Measurements from ENCODE around the gene SLC6A11.

DNA sequence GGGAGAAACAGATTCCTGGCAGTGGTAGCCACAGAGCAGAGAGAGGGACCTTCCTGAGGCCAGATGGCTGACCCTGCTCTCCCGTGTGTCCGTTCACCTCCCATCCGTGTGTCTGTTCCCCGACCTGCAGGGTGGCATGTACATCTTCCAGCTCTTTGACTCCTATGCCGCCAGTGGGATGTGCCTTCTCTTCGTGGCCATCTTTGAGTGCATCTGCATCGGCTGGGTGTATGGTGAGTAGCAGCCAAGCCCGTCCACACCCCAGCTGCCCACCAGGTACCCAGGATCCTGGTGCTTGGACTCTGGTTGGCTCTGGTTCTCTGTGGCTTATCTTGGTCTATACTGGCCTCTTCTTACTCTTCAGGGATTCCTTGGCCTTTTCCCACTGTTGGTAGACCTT, 117.0 kb downstream of the SLC6A11 start:
- TF ChIP-seq, protein P1, sequence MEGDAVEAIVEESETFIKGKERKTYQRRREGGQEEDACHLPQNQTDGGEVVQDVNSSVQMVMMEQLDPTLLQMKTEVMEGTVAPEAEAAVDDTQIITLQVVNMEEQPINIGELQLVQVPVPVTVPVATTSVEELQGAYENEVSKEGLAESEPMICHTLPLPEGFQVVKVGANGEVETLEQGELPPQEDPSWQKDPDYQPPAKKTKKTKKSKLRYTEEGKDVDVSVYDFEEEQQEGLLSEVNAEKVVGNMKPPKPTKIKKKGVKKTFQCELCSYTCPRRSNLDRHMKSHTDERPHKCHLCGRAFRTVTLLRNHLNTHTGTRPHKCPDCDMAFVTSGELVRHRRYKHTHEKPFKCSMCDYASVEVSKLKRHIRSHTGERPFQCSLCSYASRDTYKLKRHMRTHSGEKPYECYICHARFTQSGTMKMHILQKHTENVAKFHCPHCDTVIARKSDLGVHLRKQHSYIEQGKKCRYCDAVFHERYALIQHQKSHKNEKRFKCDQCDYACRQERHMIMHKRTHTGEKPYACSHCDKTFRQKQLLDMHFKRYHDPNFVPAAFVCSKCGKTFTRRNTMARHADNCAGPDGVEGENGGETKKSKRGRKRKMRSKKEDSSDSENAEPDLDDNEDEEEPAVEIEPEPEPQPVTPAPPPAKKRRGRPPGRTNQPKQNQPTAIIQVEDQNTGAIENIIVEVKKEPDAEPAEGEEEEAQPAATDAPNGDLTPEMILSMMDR (IDR thresholded peaks at IDR 0.05), result no peak
- TF ChIP-seq POLR2A (IDR thresholded peaks at IDR 0.05), result no peak

All from lower leg skin (tissue), 3 donors.